ENCODE data around the gene BPIFA2. TPM values are rescaled to one million over a fixed set of nuclear protein-coding genes. Genes with fewer than 3 reads are reported as not detected.
"Not testable (repeated sequence)": the region's sequence is repeated elsewhere in the genome, so short reads cannot be mapped to it uniquely, and the experiment has no call there.

Gene BPIFA2
- total and polyA plus RNA-seq, 12 donors: not detected

- Histone ChIP-seq H3K4me3 (no peak overlapping the region), H3K4me1 (no peaks in the 10 kb centered on the region), H3K9me3 (peaks cover 0 to 5% (median 0%) of the 10 kb centered on the region in 11 donors), H3K27ac (no peak overlapping the region), H3K27me3 (peaks cover 0 to 6% (median 0%) of the 10 kb centered on the region in 7 donors), H3K36me3 (no peaks in the 10 kb centered on the region)
- intact Hi-C loops (cut with DNase I): no loop called here
- no peak for DNase-seq
- TF ChIP-seq CTCF (IDR thresholded peaks at IDR 0.05): no peak
- 69 to 71% methylated on average over 6 of the region's 6 CpGs for WGBS, 2 donors
- no peak for ATAC-seq
Measured at GRCh38 chr20:33178726-33179125, 10.8 kb downstream of the BPIFA2 start.

- 87 to 88% methylated on average over 5 of the region's 5 CpGs for WGBS, 2 donors
- ATAC-seq: no peak
- no peak for DNase-seq
- Histone ChIP-seq H3K27ac (no peak overlapping the region), H3K9me3 (peaks cover 0 to 5% (median 0%) of the 10 kb centered on the region in 11 donors), H3K27me3 (peaks cover 0 to 8% (median 0%) of the 10 kb centered on the region in 7 donors), H3K4me3 (no peak overlapping the region), H3K36me3 (no peaks in the 10 kb centered on the region), H3K4me1 (no peaks in the 10 kb centered on the region)
- TF ChIP-seq CTCF (IDR thresholded peaks at IDR 0.05): no peak
- intact Hi-C loops (cut with DNase I): no loop called here
Measured at GRCh38 chr20:33180169-33180568, 12.2 kb downstream of the BPIFA2 start.

- DNase-seq (no peak), ATAC-seq (no peak)
- 55 to 87% methylated on average over 1 of the region's 1 CpG for WGBS, 2 donors
- H3K4me1 ChIP-seq: no peaks in the 10 kb centered on the region
- no peak overlapping the region for H3K4me3 ChIP-seq
- TF ChIP-seq CTCF (IDR thresholded peaks at IDR 0.05): no peak
- H3K9me3 ChIP-seq: peaks cover 0 to 5% (median 0%) of the 10 kb centered on the region in 11 donors
- H3K27ac ChIP-seq: no peak overlapping the region
- intact Hi-C loops (cut with DNase I): no loop called here
- no peaks in the 10 kb centered on the region for H3K36me3 ChIP-seq
- peaks cover 0 to 7% (median 0%) of the 10 kb centered on the region in 7 donors for H3K27me3 ChIP-seq
Measured at GRCh38 chr20:33181482-33182093, 13.6 kb downstream of the BPIFA2 start.

GRCh38 chr20:33183312-33183711 lies 15.4 kb downstream of the BPIFA2 start:
- no peak for DNase-seq
- no peak for ATAC-seq
- 64 to 74% methylated on average over 2 of the region's 2 CpGs for WGBS, 2 donors
- no peaks in the 10 kb centered on the region for H3K4me1 ChIP-seq
- no peak for TF ChIP-seq CTCF (IDR thresholded peaks at IDR 0.05)
- peaks cover 0 to 7% (median 0%) of the 10 kb centered on the region in 7 donors for H3K27me3 ChIP-seq
- peaks cover 0 to 5% (median 0%) of the 10 kb centered on the region in 11 donors for H3K9me3 ChIP-seq
- no peak overlapping the region for H3K27ac ChIP-seq
- intact Hi-C loops (cut with DNase I): no loop called here
- no peaks in the 10 kb centered on the region for H3K36me3 ChIP-seq
- H3K4me3 ChIP-seq: no peak overlapping the region

GRCh38 chr20:33185031-33185590 lies 17.2 kb downstream of the BPIFA2 start:
- H3K36me3 ChIP-seq; H3K9me3 ChIP-seq; H3K27ac ChIP-seq; intact Hi-C loops (cut with DNase I); H3K4me1 ChIP-seq; ATAC-seq; DNase-seq; H3K4me3 ChIP-seq: not testable (repeated sequence)
- 93 to 94% methylated on average over 31 to 37 of the region's 40 CpGs for WGBS, 2 donors
- H3K27me3 ChIP-seq: peaks cover 0 to 14% (median 7%) of the 10 kb centered on the region in 7 donors

Measured in heart right ventricle (tissue), 16 donors.